IMR-90 (cell line): ENCODE data around the gene TPM3. TPM values are rescaled to one million over a fixed set of nuclear protein-coding genes. Genes with fewer than 3 reads are reported as not detected.
A peak's percentile ranks its signal among the peaks of the same experiment; 100 is the strongest.

Source experiments
- ATAC-seq: fragments of 200-7000 bp; cut with Tn5 transposase; 2 replicates; pipeline ENCODE4 v1.9.1; 2020; ENCODE audit warnings: low read depth, mild to moderate bottlenecking, moderate library complexity
- BruUV-seq: library from RNA; stranded (reverse); fragments of 400-500 nt; replicated peaks from 2 replicates; lab custom pipeline; 2021; lab: Mats Ljungman, UMichigan
- CTCF ChIA-PET: fragments of 300-600 bp; formaldehyde crosslinking; extraction: SDS; loops from one replicate; lab custom pipeline; 2021; ENCODE audit warnings: antibody characterized with exemption; lab: Yijun Ruan, JAX
- POLR2A ChIA-PET: fragments of 300-600 bp; sonication (Branson Sonifier 250); formaldehyde crosslinking; loops from one replicate; lab custom pipeline; 2022; ENCODE audit warnings: antibody characterized with exemption; ENCODE audit not compliant: unreplicated experiment; lab: Charles Lee
- DNase-seq: peaks from one replicate; pipeline ENCODE4 v3.0.0; 2013
- H2AFZ ChIP-seq: replicated peaks from 2 replicates; pipeline ENCODE3; 2013; ENCODE audit warnings: low read length, mild to moderate bottlenecking; ENCODE audit not compliant: poor library complexity
- H2AK5ac ChIP-seq: 2 replicates; pipeline ENCODE4 v1.6.1; 2013; ENCODE audit warnings: low read depth, low read length, inconsistent platforms
- H2AK9ac ChIP-seq: replicated peaks from 2 replicates; pipeline ENCODE3; 2013; ENCODE audit warnings: mild to moderate bottlenecking, low read depth, low read length, moderate library complexity; ENCODE audit not compliant: poor library complexity
- H2BK120ac ChIP-seq: 2 replicates; pipeline ENCODE4 v1.6.1; 2013; ENCODE audit warnings: low read depth, low read length, inconsistent platforms
- H2BK15ac ChIP-seq: 3 replicates; pipeline ENCODE4 v1.6.1; 2013; ENCODE audit warnings: low read depth, low read length, inconsistent platforms
- H2BK20ac ChIP-seq: 2 replicates; pipeline ENCODE4 v1.6.1; 2013; ENCODE audit warnings: low read depth, mild to moderate bottlenecking, inconsistent platforms, low read length, moderate library complexity
- H2BK5ac ChIP-seq: 2 replicates; pipeline ENCODE4 v1.6.1; 2013; ENCODE audit warnings: mild to moderate bottlenecking, low read depth, low read length, inconsistent platforms; ENCODE audit not compliant: poor library complexity, severe bottlenecking
- H3K14ac ChIP-seq: replicated peaks from 2 replicates; pipeline ENCODE4 v1.6.1; 2013; ENCODE audit warnings: low read depth, low read length, inconsistent platforms
- H3K18ac ChIP-seq: 2 replicates; pipeline ENCODE4 v1.6.1; 2013; ENCODE audit warnings: low read depth, low read length, control low read depth
- H3K23ac ChIP-seq: 2 replicates; pipeline ENCODE4 v1.6.1; 2013; ENCODE audit warnings: low read depth, low read length, inconsistent platforms
- H3K27ac ChIP-seq: 2 replicates; pipeline ENCODE4 v1.5.1; 2013; ENCODE audit warnings: mild to moderate bottlenecking, control low read depth, low read length; ENCODE audit not compliant: insufficient read depth
- H3K27me3 ChIP-seq: 2 replicates; pipeline ENCODE4 v1.6.1; 2013; ENCODE audit warnings: low read length; ENCODE audit not compliant: control insufficient read depth, insufficient read depth
- H3K36me3 ChIP-seq: 2 replicates; pipeline ENCODE4 v1.6.1; 2013; ENCODE audit warnings: low read length, mixed read lengths; ENCODE audit not compliant: control insufficient read depth, insufficient read depth
- H3K4ac ChIP-seq: 2 replicates; pipeline ENCODE4 v1.6.1; 2013; ENCODE audit warnings: low read depth, low read length, inconsistent platforms
- H3K4me1 ChIP-seq: 2 replicates; pipeline ENCODE4 v1.6.1; 2013; ENCODE audit warnings: low read length, mixed read lengths; ENCODE audit not compliant: control insufficient read depth, insufficient read depth
- H3K4me2 ChIP-seq: 2 replicates; pipeline ENCODE4 v1.6.1; 2013; ENCODE audit warnings: low read depth, mild to moderate bottlenecking, control low read depth, low read length, moderate library complexity
- H3K4me3 ChIP-seq: 2 replicates; pipeline ENCODE4 v1.5.1; 2013; ENCODE audit warnings: low read depth, mild to moderate bottlenecking, control low read depth, low read length, moderate library complexity; ENCODE audit not compliant: insufficient read depth
- H3K56ac ChIP-seq: 2 replicates; pipeline ENCODE4 v1.6.1; 2013; ENCODE audit warnings: low read length, inconsistent platforms; ENCODE audit not compliant: insufficient read depth; ENCODE audit errors: extremely low read depth
- H3K79me1 ChIP-seq, 2 experiments: 2 replicates each; pipeline ENCODE4 v1.6.1; 2013; ENCODE audit warnings: low read length in 2 of 2, inconsistent platforms in 1 of 2, low read depth in 1 of 2
- H3K9ac ChIP-seq: 2 replicates; pipeline ENCODE4 v1.6.1; 2013; ENCODE audit warnings: low read depth, low read length, control low read depth
- H3K9me1 ChIP-seq: 2 replicates; pipeline ENCODE4 v1.6.1; 2013; ENCODE audit warnings: low read length, inconsistent platforms; ENCODE audit not compliant: insufficient read depth
- H3K9me3 ChIP-seq: 2 replicates; pipeline ENCODE4 v1.6.1; 2013; ENCODE audit warnings: low read length; ENCODE audit not compliant: control insufficient read depth, insufficient read depth
- H4K20me1 ChIP-seq: 2 replicates; pipeline ENCODE4 v1.6.1; 2013; ENCODE audit warnings: low read length, inconsistent platforms; ENCODE audit not compliant: insufficient read depth
- H4K5ac ChIP-seq: 2 replicates; pipeline ENCODE4 v1.6.1; 2013; ENCODE audit warnings: mild to moderate bottlenecking, low read depth, low read length, control low read depth
- H4K8ac ChIP-seq, 2 experiments: 2 replicates each; pipeline ENCODE4 v1.6.1; 2013; ENCODE audit warnings: low read depth in 2 of 2, low read length in 2 of 2, control low read depth in 1 of 2, inconsistent platforms in 1 of 2
- H4K91ac ChIP-seq: 2 replicates; pipeline ENCODE4 v1.6.1; 2013; ENCODE audit warnings: low read depth, low read length, inconsistent platforms; ENCODE audit not compliant: insufficient read depth
- BHLHE40 ChIP-seq: fragments of 150-350 bp; IDR thresholded peaks from 2 replicates; pipeline ENCODE4 v1.6.1; 2016; ENCODE audit warnings: mild to moderate bottlenecking, low read depth, low read length
- CEBPB ChIP-seq: IDR thresholded peaks from 2 replicates; pipeline ENCODE4 v1.6.1; 2012; ENCODE audit warnings: low read depth, low read length, improper control_type of control experiment
- CHD1 ChIP-seq: IDR thresholded peaks from 2 replicates; pipeline ENCODE4 v1.6.1; 2012; ENCODE audit warnings: low read depth, low read length, improper control_type of control experiment
- CTCF ChIP-seq: conservative IDR thresholded peaks from 2 replicates; pipeline ENCODE4 v1.5.1; 2012; ENCODE audit warnings: mild to moderate bottlenecking, low read depth, low read length, improper control_type of control experiment
- ELK1 ChIP-seq: fragments of 150-350 bp; IDR thresholded peaks from 2 replicates; pipeline ENCODE4 v1.6.1; 2016; ENCODE audit warnings: low read depth, mild to moderate bottlenecking, low read length, moderate library complexity, borderline replicate concordance
- FOS ChIP-seq: fragments of 150-350 bp; IDR thresholded peaks from 2 replicates; pipeline ENCODE4 v1.6.1; 2016; ENCODE audit warnings: low read depth, low read length
- MXI1 ChIP-seq: IDR thresholded peaks from 2 replicates; pipeline ENCODE4 v1.6.1; 2012; ENCODE audit warnings: low read depth, mild to moderate bottlenecking, low read length, moderate library complexity, borderline replicate concordance
- NFE2L2 ChIP-seq: fragments of 150-350 bp; IDR thresholded peaks from 2 replicates; pipeline ENCODE4 v1.6.1; 2016; ENCODE audit warnings: low read depth, mild to moderate bottlenecking, low read length
- POLR2A ChIP-seq: IDR thresholded peaks from 2 replicates; pipeline ENCODE4 v1.6.1; 2012; ENCODE audit warnings: mild to moderate bottlenecking, low read depth, low read length
- RAD21 ChIP-seq: IDR thresholded peaks from 2 replicates; pipeline ENCODE4 v1.6.1; 2012; ENCODE audit warnings: low read length, improper control_type of control experiment
- RCOR1 ChIP-seq: IDR thresholded peaks from 2 replicates; pipeline ENCODE4 v1.6.1; 2012; ENCODE audit warnings: mild to moderate bottlenecking, low read length, improper control_type of control experiment; ENCODE audit not compliant: insufficient replicate concordance
- RFX5 ChIP-seq: IDR thresholded peaks from 2 replicates; pipeline ENCODE4 v1.8.0; 2012; ENCODE audit warnings: low read depth, mild to moderate bottlenecking, low read length, moderate library complexity
- USF2 ChIP-seq: fragments of 150-350 bp; IDR thresholded peaks from 2 replicates; pipeline ENCODE4 v1.6.1; 2017; ENCODE audit warnings: mild to moderate bottlenecking, antibody characterized with exemption, low read length, low read depth
- WGBS, 2 experiments: methylation state at CpG; one replicate each; pipeline versions ENCODE4 v1.1.5 to v1.1.7; 2013; ENCODE audit warnings: missing lambda C conversion rate in 2 of 2; ENCODE audit not compliant: insufficient read length in 1 of 2; ENCODE audit errors: extremely low coverage in 2 of 2; 5-methylcytosine and 5-hydroxymethylcytosine counted together
- dilution Hi-C: fragments of 300-500 bp; cut with HindIII; formaldehyde crosslinking; loops from one replicate; pipeline ENCODE4 v1.14.3; 2018; ENCODE audit warnings: low sequenced_read_pairs; ENCODE audit not compliant: unreplicated experiment
- in situ Hi-C: fragments of 300-500 bp; cut with MboI; formaldehyde crosslinking; loops from 3 replicates; pipeline ENCODE4 v1.14.3; 2019; ENCODE audit warnings: low sequenced_read_pairs, inconsistent platforms, mixed read lengths
- intact Hi-C: fragments of 100-400 bp; cut with micrococcal nuclease; formaldehyde crosslinking; loops from 2 replicates; pipeline ENCODE4 v1.10.0; 2022
- polyA plus RNA-seq, 3 experiments: library from polyadenylated mRNA; depleted of rRNA; stranded (reverse); fragments of >200 nt; gene quantifications; 2 replicates each; pipeline ENCODE4 v1.2.3, GENCODE V29; 2012; ENCODE audit warnings: low replicate concordance in 1 of 3
- total RNA-seq: library from RNA; depleted of rRNA; stranded (reverse); fragments of >200 nt; gene quantifications from 2 replicates; pipeline ENCODE4 v1.2.3, GENCODE V29; 2012

Gene TPM3
- total and polyA plus RNA-seq, 2 of the 4 experiments (the other 2 are of a cell fraction): 438 to 530 TPM

- Histone ChIP-seq H4K8ac (peak overlapping the region in 1 of 2 experiments; percentile 87; a peak in 1 of 4 replicates), H3K4me3 (no peak overlapping the region), H3K23ac (no peak overlapping the region), H2BK15ac (no peak overlapping the region), H4K91ac (no peak overlapping the region), H2AK5ac (no peak overlapping the region), H3K4me2 (peak overlapping the region; percentile 72), H2AFZ (peak overlapping the region; percentile 94), H3K27ac (no peak overlapping the region), H3K14ac (no peak overlapping the region), H2BK20ac (no peak overlapping the region), H4K5ac (no peak overlapping the region; the same call in 1 of the 2 replicates), H3K56ac (no peak overlapping the region), H2AK9ac (no peak overlapping the region), H3K18ac (no peak overlapping the region), H3K9me3 (no peaks in the 10 kb centered on the region), H3K4ac (no peak overlapping the region), H3K9me1 (no peaks in the 10 kb centered on the region), H3K27me3 (peaks cover 9% of the 10 kb centered on the region), H3K79me1 (no peaks in the 10 kb centered on the region), H3K9ac (no peak overlapping the region), H2BK5ac (no peak overlapping the region), H2BK120ac (no peak overlapping the region), H3K4me1 (no peaks in the 10 kb centered on the region; the same call in 1 of the 2 replicates), H3K36me3 (no peaks in the 10 kb centered on the region), H4K20me1 (no peaks in the 10 kb centered on the region; the same call in 1 of the 2 replicates)
- no TSS peak for BruUV-seq
- intact Hi-C loops (loop anchor here (1.0 to 5.0 kb wide), 2 partner anchors 73 to 128 kb away; partner anchors contain the start of genes ATP8B2 and HAX1), dilution Hi-C loops (no loop called here), in situ Hi-C loops (no loop called here)
- ChIA-PET POLR2A (no interaction called here), CTCF (interaction anchor here (0.7 to 1.9 kb wide), 9 partner anchors 11 to 347 kb away, joined by 3 to 6 read pairs (median 3); no protein-coding TSS in a partner anchor)
- TF ChIP-seq ELK1 (no peak), FOS (no peak), RAD21 (no peak), CHD1 (no peak), RCOR1 (no peak), CEBPB (no peak), CTCF (no peak), BHLHE40 (no peak), USF2 (no peak), MXI1 (no peak), NFE2L2 (no peak), RFX5 (no peak), POLR2A (no peak)
- peak; percentile 29 for DNase-seq
- 100% methylated on average over 1 of the region's 3 CpGs; no CpG with 5 or more reads in 1 of the 2 experiments for WGBS, 2 experiments
- peak; percentile 79 for ATAC-seq
Observed at GRCh38 chr1:154199563-154199879, 7.6 kb upstream of the TPM3 start.
